LHCN-M2 (cell line): ENCODE measurements around the gene TRIO. TPM values are rescaled to one million over a fixed set of nuclear protein-coding genes. Genes with fewer than 3 reads are reported as not detected.

Experiments
- DNase-seq: peaks from one replicate; pipeline ENCODE4 v3.0.0-alpha.2; 2012; ENCODE audit warnings: low read depth
- total RNA-seq: library from RNA; depleted of rRNA; stranded (reverse); fragments of >200 nt; gene quantifications from 2 replicates; pipeline ENCODE4 v1.2.3, GENCODE V29; 2014

The TRIO gene
- total RNA-seq, 1 experiment from 2014 or later: 168 TPM

DNA sequence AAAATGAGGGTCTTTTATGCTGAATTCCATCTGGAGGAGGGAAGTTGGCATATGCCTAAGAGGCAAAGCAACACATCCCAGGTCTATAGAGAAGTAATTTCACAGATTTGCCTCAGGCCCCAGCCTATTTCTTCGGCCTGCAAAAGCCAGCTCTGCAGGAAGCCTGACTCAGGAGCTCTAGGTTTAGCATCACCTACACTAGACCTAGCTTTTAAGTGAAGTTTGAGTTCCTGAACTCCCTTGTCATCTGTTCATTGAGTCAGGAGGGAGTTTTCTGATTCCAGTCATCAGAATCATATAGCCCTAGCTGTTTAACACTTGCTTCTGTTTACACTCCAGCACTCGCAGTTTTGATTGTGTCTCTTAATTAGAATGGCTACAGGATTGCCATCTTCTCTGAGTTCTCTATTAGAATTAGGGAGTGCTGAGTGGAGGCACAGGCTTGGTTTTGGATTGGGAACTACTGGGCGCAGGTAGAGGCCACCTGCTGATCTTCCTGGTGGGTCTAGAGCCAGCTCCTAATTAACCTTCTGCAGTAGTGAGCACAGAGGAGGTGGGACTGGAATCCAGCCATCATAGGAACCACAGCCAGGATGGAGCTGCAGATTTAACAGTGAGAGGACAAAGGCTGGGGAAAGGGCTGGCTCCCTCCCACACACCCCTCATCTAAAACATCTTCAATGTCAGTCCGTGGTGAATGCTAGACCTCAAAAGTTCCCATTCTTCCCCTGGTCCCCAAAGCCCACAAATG lies 179.5 kb downstream of the TRIO start:
- DNase-seq: no peak

GRCh38 chr5:14323466-14323865 lies 180.3 kb downstream of the TRIO start:
- DNase-seq: no peak

- no peak for DNase-seq
Measured at GRCh38 chr5:14325369-14325768, 182.2 kb downstream of the TRIO start.

DNA sequence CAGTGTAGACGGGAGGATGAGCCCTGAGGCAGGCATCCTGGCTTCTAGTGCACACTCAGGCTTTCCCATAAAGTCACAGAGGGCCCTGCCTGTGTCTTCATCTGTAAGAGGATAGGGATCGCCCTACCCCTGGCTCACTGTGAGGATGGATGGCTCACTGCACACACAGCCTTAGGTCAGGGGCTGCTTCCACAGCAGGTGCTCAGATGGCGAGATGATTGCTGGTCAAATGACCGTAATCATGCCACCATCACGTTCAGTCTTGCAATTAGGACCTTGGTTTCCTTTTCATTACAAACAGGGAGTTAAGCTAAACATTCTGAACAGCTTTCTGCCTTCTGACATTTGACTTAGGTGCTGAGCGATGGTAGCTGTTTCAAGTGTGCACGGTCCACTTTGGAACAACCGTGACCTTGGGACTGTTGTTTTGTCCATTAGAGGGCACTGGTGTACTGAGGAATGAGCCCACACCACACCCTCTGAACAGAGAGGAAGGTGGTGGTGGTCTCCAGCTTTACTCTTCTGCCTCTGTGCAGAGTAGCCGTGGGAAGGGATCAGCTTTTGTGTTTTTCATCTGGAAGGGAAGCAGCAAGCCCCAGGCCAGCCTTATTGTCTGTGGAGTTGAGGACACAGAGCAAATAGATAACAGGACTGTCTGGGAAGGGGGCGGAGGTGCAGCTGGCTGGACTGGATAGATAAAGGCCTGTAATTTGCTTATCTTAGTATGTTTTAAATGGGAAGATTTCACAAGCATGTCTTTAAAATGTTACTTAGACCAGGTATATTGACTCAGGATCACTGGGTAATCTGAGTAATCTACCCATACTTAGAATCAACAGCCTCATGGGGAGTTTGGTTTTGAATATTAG lies 183.1 kb downstream of the TRIO start:
- no peak for DNase-seq

- no peak for DNase-seq
Measured at GRCh38 chr5:14327624-14328023, 184.5 kb downstream of the TRIO start.

GRCh38 chr5:14328144-14328543 lies 185.0 kb downstream of the TRIO start:
- DNase-seq: no peak

- no peak for DNase-seq
Measured at GRCh38 chr5:14330291-14330690, 187.1 kb downstream of the TRIO start.

- DNase-seq: no peak
Measured at GRCh38 chr5:14330729-14331385, 187.7 kb downstream of the TRIO start.

DNA sequence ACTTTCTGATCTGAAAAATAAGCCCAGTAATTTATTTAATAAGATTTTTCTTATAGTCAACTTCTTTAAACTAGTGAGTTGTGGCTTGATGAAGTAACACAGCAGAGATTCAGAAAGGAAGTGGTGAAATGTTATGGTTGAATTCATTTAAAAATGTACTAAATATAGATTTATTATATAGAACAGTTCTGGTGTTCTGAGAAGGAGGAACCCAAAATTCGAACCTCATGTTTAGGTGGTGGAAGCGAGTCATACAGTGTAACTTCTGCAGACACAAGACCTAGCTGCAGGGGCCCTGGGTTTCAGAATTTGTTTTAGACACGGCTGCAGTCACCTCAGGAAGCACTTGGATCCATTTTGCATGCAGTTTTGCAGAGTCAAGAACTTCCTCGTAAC lies 188.2 kb downstream of the TRIO start:
- no peak for DNase-seq

DNA sequence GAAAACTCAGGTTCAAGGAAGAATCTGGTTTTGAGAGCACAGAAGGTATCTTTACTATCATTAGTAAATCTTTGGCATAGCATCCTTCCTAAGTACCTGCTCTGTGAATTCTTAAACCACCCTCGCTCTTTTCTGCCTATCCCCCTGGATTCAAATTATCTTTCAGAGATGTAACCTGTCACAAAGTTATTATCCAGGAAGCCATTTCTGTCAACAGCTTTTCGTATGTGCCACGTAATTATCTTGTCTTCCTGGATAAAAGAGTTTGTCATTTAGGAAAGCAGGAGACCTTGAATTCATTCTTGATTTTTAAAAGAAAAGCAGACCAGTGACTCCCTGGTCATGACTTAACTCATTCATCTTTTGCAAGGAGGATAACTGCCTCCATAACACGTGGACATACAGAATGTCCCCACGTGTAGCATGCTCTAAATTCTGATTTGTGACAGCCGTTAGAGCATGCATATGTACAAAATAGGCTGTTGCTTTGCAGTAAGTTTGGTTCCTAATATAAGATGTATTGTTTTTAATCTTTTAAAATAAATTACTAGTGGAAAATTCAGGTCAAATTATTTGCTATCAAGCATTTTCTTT lies 189.0 kb downstream of the TRIO start:
- DNase-seq: no peak

DNA sequence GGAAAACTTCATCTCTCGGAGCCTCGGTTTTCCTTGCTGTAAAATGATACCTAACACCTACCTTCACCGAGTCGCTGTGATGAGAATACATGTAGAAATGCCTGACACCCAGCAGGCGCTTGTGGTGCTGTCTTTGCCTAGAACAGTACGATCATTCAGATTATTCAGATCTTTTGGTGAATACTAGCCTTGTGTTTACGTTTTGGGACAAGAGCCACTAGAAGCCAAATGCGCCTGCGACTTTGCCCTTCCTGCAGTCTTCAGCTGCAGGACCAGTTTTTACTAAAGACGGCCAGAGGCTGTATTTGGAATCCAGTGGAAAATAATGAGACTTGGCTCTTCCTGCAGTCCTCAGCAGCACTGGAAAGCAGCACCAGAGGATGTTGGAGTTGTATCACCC lies 189.6 kb downstream of the TRIO start:
- no peak for DNase-seq

- DNase-seq: peak; percentile 25
Measured at GRCh38 chr5:14337593-14337992, 194.5 kb downstream of the TRIO start.

- no peak for DNase-seq
Measured at GRCh38 chr5:14339468-14339867, 196.3 kb downstream of the TRIO start.

GRCh38 chr5:14341571-14342230 lies 198.6 kb downstream of the TRIO start:
- DNase-seq: no peak

DNA sequence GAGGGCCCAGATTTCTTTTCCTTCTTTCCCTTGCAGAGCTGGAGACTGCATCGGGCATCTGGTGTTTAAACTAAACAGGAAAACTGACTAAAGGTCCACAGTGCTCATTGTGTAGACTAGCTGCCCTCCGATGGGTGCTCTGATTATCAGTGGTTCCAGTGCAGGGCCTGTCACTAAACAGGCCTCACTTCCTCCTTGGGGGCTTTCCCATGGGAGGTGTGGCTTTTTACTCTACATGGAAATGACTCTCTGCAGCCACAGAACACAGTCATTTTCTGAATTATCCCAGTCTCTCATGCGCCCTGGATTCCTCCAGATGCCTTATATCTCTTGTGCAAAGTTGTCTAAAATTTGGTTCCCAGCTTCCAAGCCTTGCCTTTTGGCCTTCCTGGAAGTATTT lies 199.2 kb downstream of the TRIO start:
- peak; percentile 31 for DNase-seq

DNA sequence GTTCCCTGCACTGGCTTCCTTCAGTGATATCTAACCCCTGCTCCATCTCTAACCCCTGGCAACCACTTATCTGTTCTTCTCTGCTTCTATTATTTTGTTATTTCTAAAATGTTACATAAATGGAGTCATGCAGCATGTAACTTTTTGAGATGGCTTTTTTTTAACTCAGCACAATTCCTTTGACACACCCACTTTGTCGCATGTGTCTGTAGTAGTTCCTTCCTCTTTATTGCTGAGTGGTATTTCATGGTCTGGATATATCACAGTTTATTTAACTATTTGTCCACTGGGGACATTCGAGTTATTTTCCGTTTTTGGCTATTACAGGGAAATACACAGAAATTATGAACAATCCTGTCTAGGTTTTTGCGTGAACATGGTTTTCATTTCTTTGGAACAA lies 200.2 kb downstream of the TRIO start:
- DNase-seq: no peak

GRCh38 chr5:14347522-14347921 lies 204.4 kb downstream of the TRIO start:
- no peak for DNase-seq

- no peak for DNase-seq
Measured at GRCh38 chr5:14348142-14348541, 205.0 kb downstream of the TRIO start.

GRCh38 chr5:14349029-14349428 lies 205.9 kb downstream of the TRIO start:
- no peak for DNase-seq

- no peak for DNase-seq
Measured at GRCh38 chr5:14351086-14351661, 208.0 kb downstream of the TRIO start.
